ENCODE data around the gene BCL7C.

- TF ChIP-seq, protein P1, sequence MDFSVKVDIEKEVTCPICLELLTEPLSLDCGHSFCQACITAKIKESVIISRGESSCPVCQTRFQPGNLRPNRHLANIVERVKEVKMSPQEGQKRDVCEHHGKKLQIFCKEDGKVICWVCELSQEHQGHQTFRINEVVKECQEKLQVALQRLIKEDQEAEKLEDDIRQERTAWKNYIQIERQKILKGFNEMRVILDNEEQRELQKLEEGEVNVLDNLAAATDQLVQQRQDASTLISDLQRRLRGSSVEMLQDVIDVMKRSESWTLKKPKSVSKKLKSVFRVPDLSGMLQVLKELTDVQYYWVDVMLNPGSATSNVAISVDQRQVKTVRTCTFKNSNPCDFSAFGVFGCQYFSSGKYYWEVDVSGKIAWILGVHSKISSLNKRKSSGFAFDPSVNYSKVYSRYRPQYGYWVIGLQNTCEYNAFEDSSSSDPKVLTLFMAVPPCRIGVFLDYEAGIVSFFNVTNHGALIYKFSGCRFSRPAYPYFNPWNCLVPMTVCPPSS (IDR thresholded peaks at IDR 0.05): no peak
- TF ChIP-seq, protein P2, sequence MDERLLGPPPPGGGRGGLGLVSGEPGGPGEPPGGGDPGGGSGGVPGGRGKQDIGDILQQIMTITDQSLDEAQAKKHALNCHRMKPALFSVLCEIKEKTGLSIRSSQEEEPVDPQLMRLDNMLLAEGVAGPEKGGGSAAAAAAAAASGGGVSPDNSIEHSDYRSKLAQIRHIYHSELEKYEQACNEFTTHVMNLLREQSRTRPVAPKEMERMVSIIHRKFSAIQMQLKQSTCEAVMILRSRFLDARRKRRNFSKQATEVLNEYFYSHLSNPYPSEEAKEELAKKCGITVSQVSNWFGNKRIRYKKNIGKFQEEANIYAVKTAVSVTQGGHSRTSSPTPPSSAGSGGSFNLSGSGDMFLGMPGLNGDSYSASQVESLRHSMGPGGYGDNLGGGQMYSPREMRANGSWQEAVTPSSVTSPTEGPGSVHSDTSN (CRISPR knock-in tag; IDR thresholded peaks at IDR 0.05): no peak
- TF ChIP-seq SP2 (CRISPR knock-in tag; IDR thresholded peaks at IDR 0.05) (no peak), SUZ12 (IDR thresholded peaks at IDR 0.05; ENCODE audit: low read depth, low read length) (no peak), ZNF816 (CRISPR knock-in tag; IDR thresholded peaks at IDR 0.05; ENCODE audit: borderline replicate concordance) (no peak), ZNF614 (CRISPR knock-in tag; IDR thresholded peaks at IDR 0.05; ENCODE audit: borderline replicate concordance) (no peak), ZNF766 (CRISPR knock-in tag; IDR thresholded peaks at IDR 0.05; ENCODE audit: borderline replicate concordance) (no peak), ZNF333 (CRISPR knock-in tag; IDR thresholded peaks at IDR 0.05; ENCODE audit: borderline replicate concordance) (no peak), TCF7L2 (IDR thresholded peaks at IDR 0.05; ENCODE audit: low read depth, low read length) (no peak), TBX2 (CRISPR knock-in tag; IDR thresholded peaks at IDR 0.05; ENCODE audit: borderline replicate concordance) (no peak)
- TF ChIP-seq, protein P3, sequence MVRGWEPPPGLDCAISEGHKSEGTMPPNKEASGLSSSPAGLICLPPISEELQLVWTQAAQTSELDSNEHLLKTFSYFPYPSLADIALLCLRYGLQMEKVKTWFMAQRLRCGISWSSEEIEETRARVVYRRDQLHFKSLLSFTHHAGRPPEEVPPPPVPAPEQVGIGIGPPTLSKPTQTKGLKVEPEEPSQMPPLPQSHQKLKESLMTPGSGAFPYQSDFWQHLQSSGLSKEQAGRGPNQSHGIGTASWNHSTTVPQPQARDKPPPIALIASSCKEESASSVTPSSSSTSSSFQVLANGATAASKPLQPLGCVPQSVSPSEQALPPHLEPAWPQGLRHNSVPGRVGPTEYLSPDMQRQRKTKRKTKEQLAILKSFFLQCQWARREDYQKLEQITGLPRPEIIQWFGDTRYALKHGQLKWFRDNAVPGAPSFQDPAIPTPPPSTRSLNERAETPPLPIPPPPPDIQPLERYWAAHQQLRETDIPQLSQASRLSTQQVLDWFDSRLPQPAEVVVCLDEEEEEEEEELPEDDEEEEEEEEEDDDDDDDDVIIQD (CRISPR knock-in tag; IDR thresholded peaks at IDR 0.05; ENCODE audit: low read depth): no peak
Observed at GRCh38 chr16:30839523-30840227, 54.2 kb downstream of the BCL7C start.

All from HepG2 (cell line).